ENCODE results near the gene NR3C2. TPM values are rescaled to one million over a fixed set of nuclear protein-coding genes. Genes with fewer than 3 reads are reported as not detected.

The NR3C2 gene
- total RNA-seq, 1 experiment from 2014 or later = 2.7 TPM

- no peak for TF ChIP-seq ATF3 (IDR thresholded peaks at IDR 0.05)
These were observed 360.5 kb downstream of the NR3C2 start (continued) for GRCh38 chr4:148081745-148082144.

GRCh38 chr4:148081267-148081666 lies 360.9 kb downstream of the NR3C2 start:
- Histone ChIP-seq H3K4me3 (replicated peaks in 1 of 2; ENCODE audit: low read depth in 1 of 2, low read length in 2 of 2) (no peak overlapping the region), H3K9me3 (ENCODE audit: control insufficient read depth in 1 of 2, insufficient read depth in 1 of 2, low read depth in 1 of 2, low read length in 2 of 2) (no peaks in the 10 kb centered on the region), H3K9me2 (ENCODE audit: insufficient read depth) (no peaks in the 10 kb centered on the region), H3K4me1 (ENCODE audit: control insufficient read depth in 1 of 2, insufficient read depth in 2 of 2, low read length in 2 of 2) (no peaks in the 10 kb centered on the region), H3K27ac (ENCODE audit: low read depth, low read length) (no peak overlapping the region), H4K20me1 (ENCODE audit: insufficient read depth) (no peaks in the 10 kb centered on the region), H3K27me3 (ENCODE audit: insufficient read depth, low read length) (no peaks in the 10 kb centered on the region), H3K79me2 (ENCODE audit: insufficient read depth, low read length) (no peaks in the 10 kb centered on the region), H3K36me3 (ENCODE audit: control insufficient read depth in 1 of 2, insufficient read depth in 2 of 2, low read length in 2 of 2) (no peaks in the 10 kb centered on the region), H3K9ac (ENCODE audit: low read length) (no peak overlapping the region), H3K4me2 (ENCODE audit: low read length) (no peak overlapping the region), H2AFZ (ENCODE audit: low read depth, low read length, poor library complexity, severe bottlenecking) (no peak overlapping the region)
- intact Hi-C loops (cut with micrococcal nuclease) = no loop called here
- ChIA-PET POLR2A (no interaction called here), CTCF (no interaction called here), RAD21 (ENCODE audit: low non-redundant PET in 1 of 2, low total read pairs in 2 of 2, uncharacterized antibody in 2 of 2, unreplicated experiment in 2 of 2) (no interaction called here)
- no peak for TF ChIP-seq JUND (IDR thresholded peaks at IDR 0.05)
- no peak for TF ChIP-seq EZH2phosphoT487 (IDR thresholded peaks at IDR 0.05; ENCODE audit: borderline replicate concordance)
- TF ChIP-seq POLR2AphosphoS5 (IDR thresholded peaks at IDR 0.05; ENCODE audit: low read depth, low read length) = no peak
- TF ChIP-seq SRF (IDR thresholded peaks at IDR 0.05; ENCODE audit: low read depth) = no peak
- no peak for TF ChIP-seq CTCF (IDR thresholded peaks at IDR 0.05 in 2 of 3, conservative IDR thresholded peaks at IDR 0.05 in 1 of 3; ENCODE audit: borderline replicate concordance in 1 of 3, insufficient read depth in 1 of 3, low read depth in 2 of 3, low read length in 2 of 3)
- no peak for TF ChIP-seq EZH2 (IDR thresholded peaks at IDR 0.05)
- no peak for TF ChIP-seq POLR2A (IDR thresholded peaks at IDR 0.05; ENCODE audit: borderline replicate concordance, extremely low read depth, insufficient read depth, insufficient read length)
- no peak for TF ChIP-seq ZNF274 (IDR thresholded peaks at IDR 0.05; ENCODE audit: low read depth, low read length)
- TF ChIP-seq, protein P1, sequence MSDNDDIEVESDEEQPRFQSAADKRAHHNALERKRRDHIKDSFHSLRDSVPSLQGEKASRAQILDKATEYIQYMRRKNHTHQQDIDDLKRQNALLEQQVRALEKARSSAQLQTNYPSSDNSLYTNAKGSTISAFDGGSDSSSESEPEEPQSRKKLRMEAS (IDR thresholded peaks at IDR 0.05) = no peak
- no peak for TF ChIP-seq YY1 (IDR thresholded peaks at IDR 0.05; ENCODE audit: extremely low read depth, insufficient replicate concordance, low read depth, low read length)
- TF ChIP-seq CBX3 (IDR thresholded peaks at IDR 0.05; ENCODE audit: low read depth) = no peak
- no peak for TF ChIP-seq ELF1 (IDR thresholded peaks at IDR 0.05; ENCODE audit: borderline replicate concordance, low read depth)
- no peak for ATAC-seq
- no peak for DNase-seq (ENCODE audit: low read depth, low spot score)
- BruUV-seq (replicated peaks) = no TSS peak
